ENCODE measurements around the gene ANKRD6.

The ANKRD6 gene

GRCh38 chr6:89679215-89680120, 246.5 kb downstream of the ANKRD6 start:
- H3K4me1 ChIP-seq (ENCODE audit: control insufficient read depth, low read depth, low read length) = peaks cover 3% of the 10 kb centered on the region
- H3K9ac ChIP-seq (ENCODE audit: low read length) = peak overlapping the region; percentile 9
- no peak overlapping the region for H4K8ac ChIP-seq (ENCODE audit: low read depth, low read length)
- peak; percentile 33 for DNase-seq
- no peaks in the 10 kb centered on the region for H3K79me1 ChIP-seq (ENCODE audit: low read length)
- no peak overlapping the region for H2AK5ac ChIP-seq (ENCODE audit: low read length)
- H3K56ac ChIP-seq (ENCODE audit: low read length) = peak overlapping the region; percentile 45
- H2BK5ac ChIP-seq (ENCODE audit: low read length) = no peak overlapping the region
- H3K36me3 ChIP-seq (ENCODE audit: control insufficient read depth, insufficient read depth, low read length) = peaks cover 31% of the 10 kb centered on the region
- H3K4me3 ChIP-seq (ENCODE audit: low read length) = no peak overlapping the region
- H3K27ac ChIP-seq (ENCODE audit: low read depth, low read length) = no peak overlapping the region
- H2BK15ac ChIP-seq (replicated peaks; ENCODE audit: low read depth) = no peak overlapping the region
- no peak overlapping the region for H3K4ac ChIP-seq (ENCODE audit: low read depth, low read length)
- no peaks in the 10 kb centered on the region for H3K79me2 ChIP-seq (ENCODE audit: control insufficient read depth, insufficient read depth, low read length)
- WGBS (ENCODE audit: extremely low coverage, insufficient coverage, low lambda C conversion rate) = no CpG with 5 or more reads among the region's 6 CpGs
- H3K27me3 ChIP-seq (ENCODE audit: insufficient read depth, low read length, poor library complexity) = no peaks in the 10 kb centered on the region
- H3K18ac ChIP-seq (ENCODE audit: low read length) = no peak overlapping the region
- H4K5ac ChIP-seq (ENCODE audit: low read length) = no peak overlapping the region
- H3K23ac ChIP-seq (ENCODE audit: low read length) = no peak overlapping the region
- no peak overlapping the region for H2BK120ac ChIP-seq (ENCODE audit: low read depth, low read length)
- no peak overlapping the region for H3K4me2 ChIP-seq (ENCODE audit: low read length)

DNA sequence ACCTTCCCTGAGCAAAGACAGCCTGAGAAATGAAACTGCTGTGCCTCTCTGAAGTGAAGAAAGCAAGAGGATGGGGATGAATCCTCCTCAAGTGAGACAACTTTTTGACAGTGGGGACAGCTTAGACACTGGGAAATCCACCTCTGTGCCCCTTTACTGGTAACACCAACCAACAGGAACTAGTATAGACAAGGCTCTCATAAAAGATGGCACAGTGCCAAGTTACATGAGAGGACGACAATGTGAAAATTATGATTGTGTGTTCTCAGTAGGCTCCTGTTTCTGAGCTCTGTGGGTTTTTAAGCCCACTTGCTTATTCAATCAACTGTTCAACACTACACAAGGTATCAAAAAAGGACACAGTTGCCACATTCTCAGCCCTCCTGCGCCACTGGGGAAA, 247.2 kb downstream of the ANKRD6 start:
- H3K4me1 ChIP-seq (ENCODE audit: control insufficient read depth, low read depth, low read length) = peaks cover 3% of the 10 kb centered on the region
- peak overlapping the region; percentile 9 for H3K9ac ChIP-seq (ENCODE audit: low read length)
- no peak overlapping the region for H4K5ac ChIP-seq (ENCODE audit: low read length)
- H3K27me3 ChIP-seq (ENCODE audit: insufficient read depth, low read length, poor library complexity) = no peaks in the 10 kb centered on the region
- no peak overlapping the region for H3K23ac ChIP-seq (ENCODE audit: low read length)
- H2AK5ac ChIP-seq (ENCODE audit: low read length) = no peak overlapping the region
- no peak overlapping the region for H2BK5ac ChIP-seq (ENCODE audit: low read length)
- no peak overlapping the region for H4K8ac ChIP-seq (ENCODE audit: low read depth, low read length)
- no peaks in the 10 kb centered on the region for H3K79me2 ChIP-seq (ENCODE audit: control insufficient read depth, insufficient read depth, low read length)
- H3K18ac ChIP-seq (ENCODE audit: low read length) = no peak overlapping the region
- no peak overlapping the region for H3K4me3 ChIP-seq (ENCODE audit: low read length)
- no peak overlapping the region for H3K4ac ChIP-seq (ENCODE audit: low read depth, low read length)
- no peak overlapping the region for H3K56ac ChIP-seq (ENCODE audit: low read length)
- H3K36me3 ChIP-seq (ENCODE audit: control insufficient read depth, insufficient read depth, low read length) = peaks cover 31% of the 10 kb centered on the region
- H3K27ac ChIP-seq (ENCODE audit: low read depth, low read length) = no peak overlapping the region
- no CpG with 5 or more reads among the region's 2 CpGs for WGBS (ENCODE audit: extremely low coverage, insufficient coverage, low lambda C conversion rate)
- DNase-seq = no peak
- no peak overlapping the region for H2BK15ac ChIP-seq (replicated peaks; ENCODE audit: low read depth)
- no peak overlapping the region for H2BK120ac ChIP-seq (ENCODE audit: low read depth, low read length)
- H3K79me1 ChIP-seq (ENCODE audit: low read length) = no peaks in the 10 kb centered on the region
- H3K4me2 ChIP-seq (ENCODE audit: low read length) = no peak overlapping the region

DNA sequence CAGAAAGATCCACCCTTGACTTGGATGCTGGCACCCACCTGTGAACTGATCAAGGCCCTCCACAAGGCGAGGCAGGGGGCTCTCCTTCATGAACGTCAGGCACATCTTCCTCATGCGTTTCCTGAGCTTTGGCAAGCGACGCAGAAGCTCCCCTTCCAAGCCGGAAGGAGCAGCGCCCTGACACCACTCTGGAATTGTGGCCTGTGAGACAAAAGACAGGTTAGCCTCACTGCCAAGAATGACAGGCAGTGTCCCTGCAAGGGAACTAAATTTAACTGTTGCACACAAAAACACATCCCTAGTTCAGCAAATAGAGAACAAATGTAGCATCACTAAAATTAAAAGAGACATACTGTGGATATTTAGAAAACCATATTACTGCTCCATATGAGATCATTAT, 247.6 kb downstream of the ANKRD6 start:
- H3K4me2 ChIP-seq (ENCODE audit: low read length) = no peak overlapping the region
- peaks cover 3% of the 10 kb centered on the region for H3K4me1 ChIP-seq (ENCODE audit: control insufficient read depth, low read depth, low read length)
- H2AK5ac ChIP-seq (ENCODE audit: low read length) = no peak overlapping the region
- no peak overlapping the region for H3K18ac ChIP-seq (ENCODE audit: low read length)
- H4K8ac ChIP-seq (ENCODE audit: low read depth, low read length) = no peak overlapping the region
- H3K79me2 ChIP-seq (ENCODE audit: control insufficient read depth, insufficient read depth, low read length) = no peaks in the 10 kb centered on the region
- H3K36me3 ChIP-seq (ENCODE audit: control insufficient read depth, insufficient read depth, low read length) = peaks cover 30% of the 10 kb centered on the region
- no peak overlapping the region for H3K9ac ChIP-seq (ENCODE audit: low read length)
- DNase-seq = no peak
- no peaks in the 10 kb centered on the region for H3K79me1 ChIP-seq (ENCODE audit: low read length)
- H3K27me3 ChIP-seq (ENCODE audit: insufficient read depth, low read length, poor library complexity) = no peaks in the 10 kb centered on the region
- no peak overlapping the region for H3K56ac ChIP-seq (ENCODE audit: low read length)
- H2BK120ac ChIP-seq (ENCODE audit: low read depth, low read length) = no peak overlapping the region
- H2BK5ac ChIP-seq (ENCODE audit: low read length) = no peak overlapping the region
- H2BK15ac ChIP-seq (replicated peaks; ENCODE audit: low read depth) = no peak overlapping the region
- WGBS (ENCODE audit: extremely low coverage, insufficient coverage, low lambda C conversion rate) = no CpG with 5 or more reads among the region's 7 CpGs
- H4K5ac ChIP-seq (ENCODE audit: low read length) = no peak overlapping the region
- no peak overlapping the region for H3K4me3 ChIP-seq (ENCODE audit: low read length)
- no peak overlapping the region for H3K4ac ChIP-seq (ENCODE audit: low read depth, low read length)
- no peak overlapping the region for H3K23ac ChIP-seq (ENCODE audit: low read length)
- no peak overlapping the region for H3K27ac ChIP-seq (ENCODE audit: low read depth, low read length)

GRCh38 chr6:89681983-89682564, 249.1 kb downstream of the ANKRD6 start:
- H3K56ac ChIP-seq (ENCODE audit: low read length) = no peak overlapping the region
- H3K4me1 ChIP-seq (ENCODE audit: control insufficient read depth, low read depth, low read length) = peaks cover 3% of the 10 kb centered on the region
- H3K27me3 ChIP-seq (ENCODE audit: insufficient read depth, low read length, poor library complexity) = no peaks in the 10 kb centered on the region
- no CpG with 5 or more reads among the region's 10 CpGs for whole genome bisulfite sequencing (ENCODE audit: extremely low coverage, insufficient coverage, low lambda C conversion rate)
- no peaks in the 10 kb centered on the region for H3K79me1 ChIP-seq (ENCODE audit: low read length)
- no peaks in the 10 kb centered on the region for H3K79me2 ChIP-seq (ENCODE audit: control insufficient read depth, insufficient read depth, low read length)
- H3K4ac ChIP-seq (ENCODE audit: low read depth, low read length) = no peak overlapping the region
- no peak overlapping the region for H3K23ac ChIP-seq (ENCODE audit: low read length)
- no peak overlapping the region for H3K27ac ChIP-seq (ENCODE audit: low read depth, low read length)
- no peak overlapping the region for H2BK120ac ChIP-seq (ENCODE audit: low read depth, low read length)
- no peak overlapping the region for H2AK5ac ChIP-seq (ENCODE audit: low read length)
- no peak overlapping the region for H4K5ac ChIP-seq (ENCODE audit: low read length)
- H3K4me2 ChIP-seq (ENCODE audit: low read length) = no peak overlapping the region
- DNase-seq = no peak
- no peak overlapping the region for H2BK15ac ChIP-seq (replicated peaks; ENCODE audit: low read depth)
- no peak overlapping the region for H3K9ac ChIP-seq (ENCODE audit: low read length)
- H3K36me3 ChIP-seq (ENCODE audit: control insufficient read depth, insufficient read depth, low read length) = peaks cover 28% of the 10 kb centered on the region
- no peak overlapping the region for H4K8ac ChIP-seq (ENCODE audit: low read depth, low read length)
- H2BK5ac ChIP-seq (ENCODE audit: low read length) = no peak overlapping the region
- no peak overlapping the region for H3K18ac ChIP-seq (ENCODE audit: low read length)
- no peak overlapping the region for H3K4me3 ChIP-seq (ENCODE audit: low read length)

DNA sequence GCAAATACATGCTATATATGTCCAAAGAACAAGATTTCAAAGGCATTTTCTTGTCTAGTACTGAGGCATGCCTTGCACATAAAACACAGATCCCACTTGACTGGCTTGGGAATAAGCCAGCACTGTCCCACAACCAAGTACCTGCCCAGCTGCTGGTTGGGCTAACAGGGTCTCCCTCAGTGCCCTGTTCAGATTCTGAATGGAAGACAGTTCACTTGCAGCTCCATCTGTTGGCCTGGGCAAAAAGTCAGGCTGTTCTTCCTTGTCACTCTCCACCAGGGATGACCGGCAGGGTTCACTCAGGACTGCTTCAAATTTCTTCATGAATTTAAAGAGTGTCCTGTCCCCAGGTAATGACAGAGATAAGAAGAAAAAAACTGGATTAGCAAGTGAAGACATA, 250.0 kb downstream of the ANKRD6 start:
- Histone ChIP-seq H2BK5ac (ENCODE audit: low read length) (no peak overlapping the region), H2AK5ac (ENCODE audit: low read length) (no peak overlapping the region), H4K5ac (ENCODE audit: low read length) (no peak overlapping the region), H3K27ac (ENCODE audit: low read depth, low read length) (no peak overlapping the region), H2BK120ac (ENCODE audit: low read depth, low read length) (no peak overlapping the region), H3K56ac (ENCODE audit: low read length) (no peak overlapping the region), H3K4me3 (ENCODE audit: low read length) (no peak overlapping the region), H3K79me1 (ENCODE audit: low read length) (peaks cover 3% of the 10 kb centered on the region), H3K79me2 (ENCODE audit: control insufficient read depth, insufficient read depth, low read length) (no peaks in the 10 kb centered on the region), H3K9ac (ENCODE audit: low read length) (no peak overlapping the region), H3K27me3 (ENCODE audit: insufficient read depth, low read length, poor library complexity) (no peaks in the 10 kb centered on the region), H3K18ac (ENCODE audit: low read length) (no peak overlapping the region), H3K4me1 (ENCODE audit: control insufficient read depth, low read depth, low read length) (peaks cover 3% of the 10 kb centered on the region), H2BK15ac (replicated peaks; ENCODE audit: low read depth) (no peak overlapping the region), H3K4ac (ENCODE audit: low read depth, low read length) (no peak overlapping the region), H4K8ac (ENCODE audit: low read depth, low read length) (no peak overlapping the region), H3K23ac (ENCODE audit: low read length) (no peak overlapping the region), H3K4me2 (ENCODE audit: low read length) (no peak overlapping the region), H3K36me3 (ENCODE audit: control insufficient read depth, insufficient read depth, low read length) (peaks cover 33% of the 10 kb centered on the region)
- peak; percentile 23 for DNase-seq
- WGBS (ENCODE audit: extremely low coverage, insufficient coverage, low lambda C conversion rate) = no CpG with 5 or more reads among the region's 1 CpG
